GM23338 (cell line): ENCODE results near the gene PNPLA7. TPM values are rescaled to one million over a fixed set of nuclear protein-coding genes. Genes with fewer than 3 reads are reported as not detected.

Experiments used
- ATAC-seq: fragments of 200-7000 bp; cut with Tn5 transposase; 3 replicates; pipeline ENCODE4 v1.9.1; 2020
- DNase-seq: peaks from one replicate; pipeline ENCODE4 v3.0.0-alpha.2; 2015; ENCODE audit warnings: low spot score
- H2AFZ ChIP-seq: fragments of 200-600 bp; sonication (generic); 2 replicates; pipeline ENCODE4 v1.8.0; 2016; ENCODE audit warnings: antibody characterized with exemption, mild to moderate bottlenecking, moderate library complexity
- H3F3A ChIP-seq: fragments of 200-600 bp; sonication (generic); replicated peaks from 2 replicates; pipeline ENCODE4 v1.8.0; 2017; ENCODE audit warnings: antibody characterized with exemption, mixed run types, low read depth
- H3K27ac ChIP-seq: fragments of 200-600 bp; sonication (generic); 2 replicates; pipeline ENCODE4 v1.6.1; 2016; ENCODE audit warnings: low read depth
- H3K27me3 ChIP-seq: fragments of 200-600 bp; sonication (generic); 2 replicates; pipeline ENCODE4 v1.8.0; 2016; ENCODE audit warnings: mild to moderate bottlenecking, mixed run types, moderate library complexity; ENCODE audit not compliant: insufficient read depth
- H3K36me3 ChIP-seq: fragments of 200-600 bp; sonication (generic); 2 replicates; pipeline ENCODE4 v1.8.0; 2016; ENCODE audit warnings: mild to moderate bottlenecking; ENCODE audit not compliant: insufficient read depth
- H3K4me1 ChIP-seq: fragments of 200-600 bp; sonication (generic); 2 replicates; pipeline ENCODE4 v1.8.0; 2016; ENCODE audit warnings: mild to moderate bottlenecking, moderate library complexity; ENCODE audit not compliant: insufficient read depth
- H3K4me2 ChIP-seq: fragments of 200-600 bp; sonication (generic); 2 replicates; pipeline ENCODE4 v1.7.1; 2017; ENCODE audit warnings: mixed run types
- H3K4me3 ChIP-seq: fragments of 200-600 bp; sonication (generic); 2 replicates; pipeline ENCODE4 v1.6.1; 2016; ENCODE audit warnings: mixed run types
- H3K79me2 ChIP-seq: fragments of 200-600 bp; sonication (generic); replicated peaks from 2 replicates; pipeline ENCODE4 v1.8.0; 2017; ENCODE audit warnings: mild to moderate bottlenecking; ENCODE audit not compliant: insufficient read depth
- H3K9me2 ChIP-seq: fragments of 200-600 bp; sonication (generic); 2 replicates; pipeline ENCODE4 v1.8.0; 2017; ENCODE audit not compliant: insufficient read depth
- H4K20me1 ChIP-seq: fragments of 200-600 bp; sonication (generic); replicated peaks from 2 replicates; pipeline ENCODE4 v1.8.0; 2017; ENCODE audit warnings: mild to moderate bottlenecking; ENCODE audit not compliant: insufficient read depth
- H3K27ac Mint-ChIP-seq: 2 replicates; pipeline ENCODE4 v1.8.0; 2020; ENCODE audit warnings: inconsistent platforms, mild to moderate bottlenecking, moderate library complexity, mixed read lengths
- H3K27me3 Mint-ChIP-seq: 3 replicates; pipeline ENCODE4 v1.8.0; 2022; ENCODE audit warnings: low read depth, mild to moderate bottlenecking, moderate library complexity, mixed read lengths, inconsistent platforms; ENCODE audit not compliant: insufficient read depth, poor library complexity
- H3K36me3 Mint-ChIP-seq: 3 replicates; pipeline ENCODE4 v1.8.0; 2021; ENCODE audit warnings: low read depth, mild to moderate bottlenecking, inconsistent platforms, moderate library complexity, mixed read lengths
- H3K4me1 Mint-ChIP-seq: 3 replicates; pipeline ENCODE4 v1.8.0; 2020; ENCODE audit warnings: mild to moderate bottlenecking, inconsistent platforms, mixed read lengths
- H3K4me3 Mint-ChIP-seq: 3 replicates; pipeline ENCODE4 v1.8.0; 2021; ENCODE audit warnings: moderate library complexity, mild to moderate bottlenecking, inconsistent platforms, mixed read lengths
- H3K9me3 Mint-ChIP-seq: 3 replicates; pipeline ENCODE4 v1.8.0; 2020; ENCODE audit warnings: moderate library complexity, mild to moderate bottlenecking, inconsistent platforms, mixed read lengths
- CREB1 ChIP-seq: fragments of 250-450 bp; sonication (Bioruptor Pico); IDR thresholded peaks from 2 replicates; pipeline ENCODE4 v1.5.0; 2020; ENCODE audit warnings: low read depth, mild to moderate bottlenecking, moderate library complexity
- CTCF ChIP-seq, 2 experiments: fragments of 200-600 bp in 1 of 2; sonication (generic) in 1 of 2; conservative IDR thresholded peaks; 2 replicates each; pipeline versions ENCODE4 v1.5.1 to v1.6.1; 2016 to 2017; ENCODE audit warnings: antibody characterized with exemption in 2 of 2, low read depth in 2 of 2, mild to moderate bottlenecking in 2 of 2, moderate library complexity in 1 of 2
- ETS1 ChIP-seq: IDR thresholded peaks from 2 replicates; pipeline ENCODE4 v1.6.1; 2016; ENCODE audit warnings: antibody characterized with exemption
- EZH2 ChIP-seq: fragments of 200-600 bp; sonication (generic); IDR thresholded peaks from one replicate; pipeline ENCODE4 v1.8.0; 2017; ENCODE audit warnings: antibody characterized with exemption, mild to moderate bottlenecking, low read depth; ENCODE audit not compliant: unreplicated experiment
- EZH2phosphoT487 ChIP-seq: fragments of 200-600 bp; sonication (generic); IDR thresholded peaks from one replicate; pipeline ENCODE4 v1.8.1; 2018; ENCODE audit warnings: antibody characterized with exemption; ENCODE audit not compliant: unreplicated experiment
- JUNB ChIP-seq: IDR thresholded peaks from one replicate; pipeline ENCODE4 v1.6.1; 2016; ENCODE audit warnings: antibody characterized with exemption; ENCODE audit not compliant: unreplicated experiment
- NANOG ChIP-seq: IDR thresholded peaks from 2 replicates; pipeline ENCODE4 v1.6.1; 2016; ENCODE audit warnings: antibody characterized with exemption, borderline replicate concordance
- POLR2AphosphoS5 ChIP-seq: IDR thresholded peaks from 2 replicates; pipeline ENCODE4 v1.6.1; 2016; ENCODE audit warnings: antibody characterized with exemption, low read depth
- REST ChIP-seq: IDR thresholded peaks from one replicate; pipeline ENCODE4 v1.6.1; 2018; ENCODE audit warnings: antibody characterized with exemption; ENCODE audit not compliant: unreplicated experiment
- STAT1 ChIP-seq: IDR thresholded peaks from one replicate; pipeline ENCODE4 v1.6.1; 2016; ENCODE audit warnings: antibody characterized with exemption; ENCODE audit not compliant: unreplicated experiment
- ZNF114 ChIP-seq: fragments of 250-450 bp; sonication (Bioruptor Pico); IDR thresholded peaks from 2 replicates; pipeline ENCODE4 v1.5.0; 2020; ENCODE audit warnings: mild to moderate bottlenecking, moderate library complexity
- ZNF331 ChIP-seq: fragments of 250-450 bp; sonication (Bioruptor Pico); IDR thresholded peaks from 2 replicates; pipeline ENCODE4 v1.5.0; 2020; ENCODE audit warnings: low read depth, mild to moderate bottlenecking, moderate library complexity
- ZNF462 ChIP-seq: fragments of 250-450 bp; sonication (Bioruptor Pico); IDR thresholded peaks from 2 replicates; pipeline ENCODE4 v1.5.0; 2020; ENCODE audit warnings: mild to moderate bottlenecking, moderate library complexity
- polyA plus RNA-seq: library from polyadenylated mRNA; unstranded; fragments of >200 nt; fragmentation: Nextera tagmentation; extraction: Ambion mirVana; gene quantifications from 2 replicates; pipeline ENCODE4 v1.2.1, GENCODE V29; 2016
- total RNA-seq: library from RNA; depleted of rRNA; stranded (reverse); fragments of >200 nt; shearing (Covaris generic); gene quantifications from 2 replicates; pipeline ENCODE4 v1.2.3, GENCODE V29; 2014

Gene PNPLA7
- total and polyA plus RNA-seq, 2 experiments from 2014 or later = 0.45 to 0.80 TPM

DNA sequence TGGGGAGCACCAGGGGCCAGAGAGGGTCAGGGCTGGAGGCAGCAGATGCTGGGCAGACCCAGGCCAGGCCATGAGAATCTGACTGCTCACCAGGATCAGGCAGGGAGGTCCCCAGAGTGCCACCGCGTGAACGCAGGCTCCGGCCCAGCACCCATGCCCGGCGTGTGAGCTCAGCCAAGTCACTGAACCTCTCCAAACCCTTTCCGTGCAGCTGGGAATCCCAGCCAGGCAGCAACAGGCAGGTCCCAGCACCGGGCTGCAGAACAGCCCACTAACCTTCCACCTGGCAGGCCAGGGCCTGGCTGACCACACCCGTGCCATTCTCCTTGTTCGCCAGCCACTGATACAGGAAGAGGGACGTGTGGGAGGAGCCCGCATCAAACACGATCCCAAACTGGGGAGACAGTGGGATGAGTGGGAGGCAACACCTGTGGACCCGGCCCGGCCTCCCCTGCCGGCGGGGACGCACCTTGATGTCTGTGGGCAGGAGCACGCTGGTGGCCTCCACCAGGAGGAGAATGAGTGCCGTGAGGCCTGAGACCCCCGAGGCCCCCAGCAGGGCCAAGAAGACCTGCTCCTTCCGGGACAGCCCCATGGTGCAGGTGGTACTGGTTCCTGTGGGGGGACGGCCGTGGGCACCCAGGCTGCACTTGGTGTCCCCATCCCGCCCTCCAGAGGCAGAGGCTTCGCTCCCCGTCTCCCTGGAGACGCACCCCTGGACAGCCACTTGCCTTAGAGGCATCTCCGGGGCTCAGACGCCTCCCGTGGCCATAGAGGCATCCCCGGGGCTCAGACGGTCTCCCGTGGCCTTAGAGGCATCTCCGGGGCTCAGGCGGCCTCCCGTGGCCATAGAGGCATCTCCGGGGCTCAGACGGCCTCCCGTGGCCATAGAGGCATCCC lies 112.3 kb downstream of the PNPLA7 start:
- no peak for DNase-seq
- Histone ChIP-seq H3K36me3 (no peaks in the 10 kb centered on the region), H3K79me2 (no peaks in the 10 kb centered on the region), H3K27me3 (no peaks in the 10 kb centered on the region), H3F3A (no peaks in the 10 kb centered on the region), H2AFZ (no peak overlapping the region), H3K27ac (no peak overlapping the region), H3K4me1 (peaks cover 5% of the 10 kb centered on the region; the same call in 1 of the 2 replicates), H3K9me2 (no peaks in the 10 kb centered on the region), H3K4me3 (no peak overlapping the region), H4K20me1 (no peaks in the 10 kb centered on the region), H3K4me2 (no peak overlapping the region)
- ATAC-seq = no peak
- Mint-ChIP-seq H3K9me3 (no peaks in the 10 kb centered on the region), H3K4me1 (peaks cover 2% of the 10 kb centered on the region; the same call in 2 of the 3 replicates), H3K4me3 (no peak overlapping the region), H3K36me3 (no peaks in the 10 kb centered on the region), H3K27ac (no peak overlapping the region), H3K27me3 (peaks cover 4% of the 10 kb centered on the region)
- TF ChIP-seq STAT1 = no peak
- TF ChIP-seq POLR2AphosphoS5 = no peak
- TF ChIP-seq EZH2 = no peak
- no peak for TF ChIP-seq NANOG
- TF ChIP-seq CTCF (conservative IDR thresholded peaks at IDR 0.05; ENCODE audit: low read depth in 2 of 2) = no peak
- no peak for TF ChIP-seq EZH2phosphoT487
- no peak for TF ChIP-seq CREB1 (CRISPR knock-in tag)
- TF ChIP-seq ETS1 = no peak
- TF ChIP-seq REST = no peak
- no peak for TF ChIP-seq ZNF331 (CRISPR knock-in tag)
- no peak for TF ChIP-seq JUNB
- no peak for TF ChIP-seq ZNF114 (CRISPR knock-in tag)
- TF ChIP-seq ZNF462 = no peak
